ENCODE measurements around the gene FGF22. TPM values are rescaled to one million over a fixed set of nuclear protein-coding genes. Genes with fewer than 3 reads are reported as not detected.
"Not testable (repeated sequence)": the region's sequence is repeated elsewhere in the genome, so short reads cannot be mapped to it uniquely, and the experiment has no call there.

Gene FGF22
- polyA plus RNA-seq, 10 donors, result 0.10 to 0.30 (median 0.11) TPM; not detected in 7

DNA sequence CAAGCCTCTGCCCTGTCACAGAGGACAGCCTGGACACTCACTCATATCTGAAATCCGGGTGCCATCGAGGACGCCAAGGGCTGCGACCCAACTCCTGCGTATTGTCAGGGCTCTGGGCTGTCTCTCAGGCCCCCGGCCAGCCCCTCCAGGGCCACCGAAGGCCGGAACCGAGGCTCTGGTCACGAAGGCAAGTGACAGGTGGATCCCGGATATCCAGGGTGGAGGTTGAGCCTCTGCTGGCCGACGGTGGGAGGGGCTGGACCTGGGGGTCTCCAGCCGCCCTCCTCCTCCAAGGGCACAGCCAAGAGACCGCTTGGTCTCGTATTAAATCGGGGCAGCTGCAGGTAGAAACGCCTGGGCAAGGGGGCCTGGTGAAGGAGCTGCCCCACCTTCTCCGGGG is 17.9 kb downstream of the FGF22 start:
- no peak for DNase-seq

DNA sequence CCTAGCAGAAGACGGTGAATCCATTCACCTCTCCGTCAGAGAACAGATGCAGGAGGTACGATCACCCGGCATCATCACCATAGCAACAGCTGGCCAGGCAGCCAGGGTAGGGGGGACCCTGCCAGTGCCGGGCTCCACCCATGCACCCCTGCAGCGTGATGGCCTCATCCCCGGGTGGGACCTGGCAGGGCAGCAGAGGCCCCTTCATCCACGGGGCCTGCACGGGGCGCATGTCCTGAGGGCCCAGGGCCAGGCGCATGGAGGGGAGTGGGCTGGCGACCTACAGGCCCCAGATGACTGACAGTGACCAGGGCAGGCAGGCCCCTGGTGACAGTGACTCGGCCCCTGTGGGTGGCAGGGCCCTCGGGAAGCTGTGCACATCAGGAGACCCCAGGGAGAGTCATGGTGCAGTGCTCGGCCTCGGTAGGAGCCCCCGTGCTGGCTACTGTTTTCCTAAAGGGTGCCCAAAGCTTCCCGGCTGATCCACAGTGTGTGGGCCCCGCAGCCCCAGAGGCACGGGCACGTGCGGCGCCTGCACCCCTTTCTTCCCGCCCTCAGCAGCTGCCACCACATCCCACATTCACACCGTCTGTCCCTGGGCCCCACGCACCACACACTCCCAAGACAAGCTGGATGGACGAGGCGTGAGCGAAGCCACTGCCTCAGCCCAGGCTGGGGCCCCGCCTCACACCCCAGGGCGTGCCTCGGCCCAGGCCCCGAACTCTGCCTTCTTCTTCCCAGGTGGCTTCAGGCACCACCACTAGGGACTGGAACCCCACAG is 18.6 kb downstream of the FGF22 start:
- no peak for DNase-seq

GRCh38 chr19:658916-659839 is 19.5 kb downstream of the FGF22 start:
- DNase-seq, result no peak

DNA sequence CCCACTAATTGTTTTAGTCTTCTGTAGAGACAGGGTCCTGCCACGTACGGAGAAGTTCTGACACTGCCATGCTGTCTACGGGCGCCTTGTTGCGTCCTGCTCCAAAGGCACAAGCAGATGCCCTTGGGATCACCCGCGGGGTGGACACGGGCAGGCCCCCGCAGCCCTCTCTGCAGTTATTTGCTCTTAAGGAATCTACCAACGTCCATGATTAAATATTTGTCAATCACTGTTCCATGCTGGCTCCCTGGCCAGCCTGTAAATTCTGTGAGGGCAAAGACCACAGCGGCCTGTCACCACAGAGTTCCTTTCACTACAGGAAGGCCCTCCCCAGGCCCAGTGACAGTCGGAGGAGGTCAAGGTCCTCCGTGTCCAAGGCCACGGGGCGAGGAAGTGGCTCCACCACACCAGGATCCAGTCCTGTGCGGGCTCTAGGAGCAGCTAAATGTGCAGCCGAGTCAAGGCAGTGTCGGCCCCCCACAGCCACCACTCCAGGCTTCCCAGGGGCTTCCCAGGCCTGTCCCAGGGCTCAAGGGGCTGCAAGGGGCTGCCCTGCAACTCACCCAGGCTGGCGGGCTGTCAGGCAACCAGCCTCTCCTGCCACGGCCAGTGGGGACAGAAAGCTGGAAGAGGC is 21.2 kb downstream of the FGF22 start:
- no peak for DNase-seq

DNA sequence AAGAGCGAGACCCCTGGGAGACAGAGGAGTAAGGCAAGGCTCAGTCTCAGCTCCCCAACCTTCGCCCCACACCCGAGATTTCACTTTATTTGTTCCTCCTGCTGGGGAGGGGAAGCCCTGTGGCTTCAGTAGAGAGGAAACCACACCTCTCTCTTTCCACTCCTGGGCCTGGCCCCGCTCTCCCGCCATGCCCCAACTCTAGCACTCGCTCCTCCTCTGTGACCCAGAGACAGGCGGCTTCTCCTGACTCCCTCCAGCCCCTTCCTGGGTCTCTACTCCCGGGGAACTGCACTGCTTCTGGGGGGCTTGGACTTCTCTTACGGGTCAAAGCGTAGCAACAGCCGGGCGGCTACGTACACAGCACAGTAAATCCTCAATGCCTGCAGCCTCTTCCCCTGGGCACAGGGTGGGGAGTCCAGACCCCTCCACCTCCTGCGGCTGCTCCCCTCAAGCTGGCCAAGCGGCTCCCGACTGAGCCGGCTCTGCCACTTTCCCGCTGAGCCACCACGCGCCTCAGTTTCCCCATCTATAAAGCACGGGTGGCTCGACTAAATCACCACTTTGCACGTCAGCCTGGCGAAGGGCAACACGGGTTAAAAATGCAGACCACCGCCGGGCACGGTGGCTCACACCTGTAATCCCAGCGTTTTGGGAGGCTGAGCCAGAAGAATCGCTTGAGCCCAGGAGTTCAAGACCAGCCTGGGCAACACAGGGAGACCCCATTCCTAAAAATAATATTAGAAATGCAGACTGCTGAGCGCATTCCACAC is 21.9 kb downstream of the FGF22 start:
- no peak for DNase-seq

- peak in 1 of 3 donors; percentile 62 for DNase-seq
Measured at GRCh38 chr19:662207-662961, 22.7 kb downstream of the FGF22 start.

- DNase-seq, result peak; percentile 91 to 94 (median 92)
Measured at GRCh38 chr19:662962-663681, 23.4 kb downstream of the FGF22 start, which contains the start of gene RNF126. Gene RNF126, minus strand, starts transcription at chr19:663214. Its CDS starts 93 bp downstream, at chr19:663121.

DNA sequence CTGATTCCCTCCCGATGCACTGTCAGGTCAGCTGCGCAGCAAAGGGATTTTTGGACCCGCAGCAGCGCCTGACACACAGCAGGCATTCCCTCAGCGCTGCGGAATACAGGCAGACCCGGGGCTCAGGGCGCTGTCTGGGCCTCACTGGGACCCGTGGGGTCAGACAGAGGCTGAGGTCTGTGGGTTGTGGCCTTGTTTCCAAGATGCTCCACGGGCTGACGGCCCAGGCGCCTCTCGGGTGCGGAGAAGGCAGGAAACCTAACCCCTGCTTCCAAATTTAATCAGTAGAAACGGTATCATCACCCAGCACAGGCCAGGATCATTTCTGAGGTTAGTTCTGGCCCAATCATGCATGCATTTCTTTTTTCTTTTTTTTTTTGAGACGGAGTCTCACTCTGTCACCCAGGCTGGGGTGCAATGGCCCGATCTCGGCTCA is 24.0 kb downstream of the FGF22 start:
- DNase-seq, result no peak

- peak; percentile 69 to 92 (median 84) for DNase-seq
Measured at GRCh38 chr19:664913-665443, 25.3 kb downstream of the FGF22 start.

DNA sequence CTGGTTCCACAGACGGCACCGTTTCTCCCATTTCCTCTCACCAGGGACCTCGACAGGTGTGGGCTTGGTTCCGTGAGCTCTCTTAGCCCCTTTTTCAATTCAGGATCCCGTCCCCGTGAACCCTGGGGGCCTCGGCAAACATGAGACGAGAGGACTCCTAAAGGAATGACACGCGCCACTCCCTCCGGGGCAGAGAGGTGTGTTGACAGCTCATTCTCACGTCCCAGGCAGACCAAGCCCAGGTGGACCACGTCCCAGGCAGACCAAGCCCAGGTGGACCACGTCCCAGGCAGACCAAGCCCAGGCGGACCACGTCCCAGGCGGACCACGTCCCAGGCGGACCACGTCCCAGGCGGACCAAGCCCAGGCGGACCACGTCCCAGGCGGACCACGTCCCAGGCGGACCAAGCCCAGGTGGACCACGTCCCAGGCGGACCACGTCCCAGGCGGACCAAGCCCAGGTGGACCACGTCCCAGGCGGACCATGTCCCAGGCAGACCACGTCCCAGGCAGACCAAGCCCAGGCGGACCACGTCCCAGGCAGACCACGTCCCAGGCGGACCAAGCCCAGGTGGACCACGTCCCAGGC is 27.4 kb downstream of the FGF22 start:
- DNase-seq, result not testable (repeated sequence)

DNA sequence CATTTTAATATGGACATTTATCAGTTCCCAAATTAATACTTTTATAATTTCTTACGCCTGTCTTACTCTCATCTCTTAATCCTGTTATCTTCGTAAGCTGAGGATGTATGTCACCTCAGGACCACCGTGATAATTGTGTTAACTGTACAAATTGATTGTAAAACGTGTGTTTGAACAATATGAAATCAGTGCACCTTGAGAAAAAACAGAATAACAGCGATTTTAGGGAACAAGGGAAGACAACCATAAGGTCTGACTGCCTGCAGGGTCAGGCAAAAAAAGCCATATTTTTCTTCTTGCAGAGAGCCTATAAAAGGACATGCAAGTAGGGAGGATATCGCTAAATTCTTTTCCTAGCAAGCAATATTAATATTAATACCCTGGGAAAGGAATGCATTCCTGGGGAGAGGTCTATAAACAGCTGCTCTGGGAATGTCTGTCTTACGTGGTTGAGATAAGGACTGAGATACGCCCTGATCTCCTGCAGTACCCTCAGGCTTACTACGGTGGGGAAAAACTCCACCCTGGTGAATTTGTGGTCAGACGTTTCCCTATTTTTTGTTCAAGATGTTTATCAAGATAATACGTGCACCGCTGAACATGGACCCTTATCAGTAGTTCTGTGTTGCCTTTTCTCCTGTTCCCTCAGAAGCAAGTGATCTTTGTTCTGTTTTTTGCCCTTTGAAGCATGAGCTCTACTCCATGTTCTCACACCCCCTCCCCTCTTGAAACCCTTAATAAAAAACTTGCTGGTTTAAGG is 29.2 kb downstream of the FGF22 start:
- DNase-seq, result not testable (repeated sequence)

- no peak for DNase-seq
Measured at GRCh38 chr19:670609-671075, 31.0 kb downstream of the FGF22 start.

GRCh38 chr19:674282-675151 is 34.8 kb downstream of the FGF22 start:
- no peak for DNase-seq

- DNase-seq, result no peak
Measured at GRCh38 chr19:676007-676338, 36.3 kb downstream of the FGF22 start.

GRCh38 chr19:676339-677105 is 36.8 kb downstream of the FGF22 start, which contains the start of gene FSTL3:
Gene FSTL3, plus strand, starts transcription at chr19:676392. Its CDS starts 32 bp downstream, at chr19:676424.
- DNase-seq, result peak in 1 of 3 donors; percentile 72

DNA sequence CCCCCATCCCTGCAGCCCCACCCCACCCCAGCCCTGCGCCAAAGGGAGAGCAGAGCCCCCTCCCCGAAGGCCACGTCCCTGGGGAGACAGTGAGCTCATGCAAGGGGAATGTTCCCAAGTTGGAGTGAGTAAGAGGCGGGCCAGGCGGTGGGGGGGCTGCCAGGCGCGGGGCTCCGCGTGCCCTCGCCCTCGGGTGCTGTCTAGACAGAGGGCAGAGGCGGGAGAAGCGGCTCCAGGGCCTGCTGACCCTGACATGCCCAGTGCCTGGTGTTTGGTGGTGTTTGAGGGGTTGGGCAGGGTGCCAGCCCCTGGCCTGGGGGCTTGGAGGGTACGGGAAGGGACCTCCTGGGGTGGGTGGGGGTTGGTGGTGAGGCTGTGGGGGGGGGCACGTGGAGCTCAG is 37.5 kb downstream of the FGF22 start:
- DNase-seq, result peak in 2 of 3 donors; percentile 66 to 76
